CD14-positive monocyte (primary cell): ENCODE data around the gene FKBP1A. TPM values are rescaled to one million over a fixed set of nuclear protein-coding genes. Genes with fewer than 3 reads are reported as not detected.

ENCODE experiments used
- DNase-seq, 3 donors: peaks; one replicate each; pipeline ENCODE4 v3.0.0-alpha.2; 2011 to 2022
- H2AFZ ChIP-seq: 2 replicates; pipeline ENCODE4 v1.6.0; 2012; ENCODE audit warnings: mild to moderate bottlenecking, low read depth, low read length, inconsistent platforms; ENCODE audit not compliant: insufficient read depth, poor library complexity, severe bottlenecking
- H3K27ac ChIP-seq, 2 donors: 1 replicate in 1 of 2; 2 replicates in 1 of 2; pipeline ENCODE4 v1.5.1; 2012 to 2013; ENCODE audit warnings: low read length in 2 of 2, control low read depth in 1 of 2, inconsistent platforms in 1 of 2, low read depth in 1 of 2, mild to moderate bottlenecking in 1 of 2
- H3K27me3 ChIP-seq, 2 donors: one replicate each; pipeline versions ENCODE4 v1.6.0 to v1.6.1; 2011 to 2013; ENCODE audit warnings: low read length in 2 of 2; ENCODE audit not compliant: control insufficient read depth in 2 of 2, insufficient read depth in 2 of 2
- H3K36me3 ChIP-seq, 2 donors: replicated peaks in 1 of 2; 1 replicate in 1 of 2; 2 replicates in 1 of 2; pipeline versions ENCODE4 v1.5.1 to v1.6.1; 2012 to 2013; ENCODE audit warnings: low read length in 2 of 2, control low read depth in 1 of 2, inconsistent platforms in 1 of 2, mild to moderate bottlenecking in 1 of 2; ENCODE audit not compliant: insufficient read depth in 2 of 2, control insufficient read depth in 1 of 2
- H3K4me1 ChIP-seq, 2 donors: 1 replicate in 1 of 2; 2 replicates in 1 of 2; pipeline versions ENCODE4 v1.5.1 to v1.6.1; 2012 to 2013; ENCODE audit warnings: low read length in 2 of 2, control low read depth in 1 of 2, inconsistent platforms in 1 of 2, mild to moderate bottlenecking in 1 of 2, moderate library complexity in 1 of 2; ENCODE audit not compliant: insufficient read depth in 2 of 2, control insufficient read depth in 1 of 2
- H3K4me2 ChIP-seq: replicated peaks from 2 replicates; pipeline ENCODE3; 2012; ENCODE audit warnings: low read length, moderate library complexity, mild to moderate bottlenecking; ENCODE audit not compliant: poor library complexity, severe bottlenecking; ENCODE audit errors: extremely low read depth
- H3K4me3 ChIP-seq, 3 experiments: fragments of 200-600 bp in 1 of 3; sonication (generic) in 1 of 3; replicated peaks in 1 of 3; 1 replicate in 2 of 3; 2 replicates in 1 of 3; pipeline ENCODE4 v1.5.1; 2011 to 2013; ENCODE audit warnings: low read length in 3 of 3, mild to moderate bottlenecking in 3 of 3, control low read depth in 2 of 3, low read depth in 2 of 3, inconsistent platforms in 1 of 3, moderate library complexity in 1 of 3
- H3K79me2 ChIP-seq: 2 replicates; pipeline ENCODE4 v1.6.0; 2012; ENCODE audit warnings: mild to moderate bottlenecking, control low read depth, inconsistent platforms, low read length, moderate library complexity; ENCODE audit not compliant: insufficient read depth
- H3K9ac ChIP-seq: 2 replicates; pipeline ENCODE4 v1.6.0; 2017; ENCODE audit warnings: low read length, mild to moderate bottlenecking; ENCODE audit not compliant: insufficient read depth, poor library complexity, severe bottlenecking
- H3K9me3 ChIP-seq, 2 donors: replicated peaks in 1 of 2; 1 replicate in 1 of 2; 2 replicates in 1 of 2; pipeline versions ENCODE4 v1.5.1 to v1.6.1; 2012 to 2013; ENCODE audit warnings: low read length in 2 of 2, control low read depth in 1 of 2; ENCODE audit not compliant: control insufficient read depth in 1 of 2, insufficient read depth in 1 of 2
- H4K20me1 ChIP-seq: 2 replicates; pipeline ENCODE4 v1.6.0; 2012; ENCODE audit warnings: mild to moderate bottlenecking, low read length, control low read depth, moderate library complexity; ENCODE audit not compliant: insufficient read depth
- H3K27ac Mint-ChIP-seq, 7 donors: one replicate each; pipeline ENCODE4 v1.8.0; 2020; ENCODE audit warnings: mild to moderate bottlenecking in 7 of 7, mixed read lengths in 7 of 7, moderate library complexity in 6 of 7, inconsistent platforms in 2 of 7
- H3K27me3 Mint-ChIP-seq, 3 donors: one replicate each; pipeline ENCODE4 v1.8.0; 2021 to 2022; ENCODE audit warnings: low read depth in 3 of 3, mild to moderate bottlenecking in 3 of 3, mixed read lengths in 3 of 3, moderate library complexity in 3 of 3, inconsistent platforms in 1 of 3
- H3K36me3 Mint-ChIP-seq, 2 donors: one replicate each; pipeline ENCODE4 v1.8.0; 2020; ENCODE audit warnings: mixed read lengths in 2 of 2, inconsistent platforms in 1 of 2, mild to moderate bottlenecking in 1 of 2
- H3K4me1 Mint-ChIP-seq: one replicate; pipeline ENCODE4 v1.8.0; 2020; ENCODE audit warnings: mild to moderate bottlenecking, mixed read lengths
- H3K4me3 Mint-ChIP-seq, 2 donors: one replicate each; pipeline ENCODE4 v1.8.0; 2020; ENCODE audit warnings: mild to moderate bottlenecking in 2 of 2, mixed read lengths in 2 of 2, moderate library complexity in 1 of 2
- H3K9me3 Mint-ChIP-seq, 7 donors: one replicate each; pipeline ENCODE4 v1.8.0; 2020 to 2022; ENCODE audit warnings: mixed read lengths in 7 of 7, mild to moderate bottlenecking in 6 of 7, moderate library complexity in 6 of 7, inconsistent platforms in 2 of 7
- CTCF ChIP-seq: fragments of 200-600 bp; IDR thresholded peaks from one replicate; pipeline ENCODE4 v1.8.0; 2022; ENCODE audit warnings: antibody characterized with exemption, mild to moderate bottlenecking
- WGBS: methylation state at CpG from one replicate; pipeline ENCODE4 v1.1.5; 2013; ENCODE audit warnings: missing lambda C conversion rate; ENCODE audit not compliant: insufficient coverage; 5-methylcytosine and 5-hydroxymethylcytosine counted together
- intact Hi-C, 2 donors: fragments of 100-400 bp; cut with micrococcal nuclease; formaldehyde crosslinking; loops; one replicate each; pipeline versions ENCODE4 v1.15.0 to v1.15.1; 2023
- polyA plus RNA-seq, 3 donors: library from polyadenylated mRNA; depleted of rRNA in 1 of 3; unstranded in 2 of 3; stranded (reverse) in 1 of 3; fragments of 300-500 nt in 2 of 3; fragments of >200 nt in 1 of 3; fragmentation: Illumina TruSeq in 2 of 3; gene quantifications; 1 replicate in 2 of 3; 2 replicates in 1 of 3; pipeline ENCODE4 v1.2.3, GENCODE V29; 2012 to 2021

Gene FKBP1A
- polyA plus RNA-seq, 3 donors = 155 to 268 (median 194) TPM

DNA sequence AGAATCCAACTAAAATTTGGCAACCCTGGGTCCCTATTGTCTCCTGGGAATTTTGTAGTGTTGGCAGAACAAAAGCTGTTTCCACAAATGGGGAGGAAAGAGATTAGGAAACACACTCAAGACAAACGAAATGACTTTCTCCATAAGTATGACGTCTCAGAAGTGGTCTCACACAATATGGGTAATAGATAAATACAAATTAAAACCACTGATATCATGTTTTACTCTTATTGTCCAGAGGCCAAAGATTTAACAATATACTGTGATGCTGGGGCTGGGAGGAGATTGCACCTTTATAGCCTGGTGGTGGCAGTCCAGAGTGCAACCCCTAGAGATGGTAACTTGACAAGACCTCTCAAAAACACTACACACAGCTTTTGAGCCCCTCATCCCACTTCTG lies 18.6 kb downstream of the FKBP1A start:
- intact Hi-C loops = no loop called here
- TF ChIP-seq CTCF = no peak
- H3K4me1 Mint-ChIP-seq = peaks cover 67% of the 10 kb centered on the region
- H3K27ac ChIP-seq = peak overlapping the region in 1 of 2 donors; percentile 53
- H3K4me1 ChIP-seq = peaks cover 48 to 50% of the 10 kb centered on the region in 2 donors
- H3K4me3 ChIP-seq = no peak overlapping the region
- DNase-seq = no peak
- H3K9me3 Mint-ChIP-seq = no peaks in the 10 kb centered on the region
- H3K27me3 ChIP-seq = no peaks in the 10 kb centered on the region
- no CpG with 5 or more reads among the region's 2 CpGs for WGBS
- no peak overlapping the region for H3K9ac ChIP-seq
- peaks cover 43 to 72% of the 10 kb centered on the region in 2 donors for H3K36me3 Mint-ChIP-seq
- peaks cover 98% of the 10 kb centered on the region for H4K20me1 ChIP-seq
- peak overlapping the region in 1 of 7 donors; percentile 30 for H3K27ac Mint-ChIP-seq
- H3K36me3 ChIP-seq = peaks cover 45 to 56% of the 10 kb centered on the region in 2 donors
- H2AFZ ChIP-seq = no peak overlapping the region
- peaks cover 86% of the 10 kb centered on the region for H3K79me2 ChIP-seq
- no peak overlapping the region for H3K4me2 ChIP-seq
- peaks cover 0 to 3% (median 2%) of the 10 kb centered on the region in 3 donors for H3K27me3 Mint-ChIP-seq
- no peak overlapping the region for H3K4me3 Mint-ChIP-seq
- H3K9me3 ChIP-seq = no peaks in the 10 kb centered on the region

DNA sequence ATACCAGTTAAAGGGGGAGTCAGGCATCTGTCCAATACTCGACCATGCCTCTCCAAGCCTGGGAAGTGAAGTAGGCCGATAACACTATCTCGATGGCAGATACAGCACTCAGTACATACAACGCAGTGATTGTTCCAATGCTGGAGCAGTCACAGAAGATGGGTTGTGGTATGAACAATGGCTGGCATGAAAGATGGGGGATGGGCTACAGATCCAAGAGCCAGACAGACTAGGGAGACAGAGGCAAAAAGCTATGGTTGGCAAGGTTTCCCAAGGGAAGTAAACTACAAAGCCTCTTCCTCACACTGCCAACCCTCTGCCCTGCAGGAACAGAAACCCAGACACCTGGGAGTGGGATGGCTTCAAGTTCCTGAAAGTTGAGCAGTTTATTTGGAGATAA lies 19.2 kb downstream of the FKBP1A start:
- no peaks in the 10 kb centered on the region for H3K9me3 Mint-ChIP-seq

More for the DNA sequence above, 19.2 kb downstream of the FKBP1A start:
- Histone ChIP-seq H3K4me3 (no peak overlapping the region), H3K27ac (peak overlapping the region in 1 of 2 donors; percentile 53), H3K4me2 (no peak overlapping the region), H3K9me3 (no peaks in the 10 kb centered on the region), H3K36me3 (peaks cover 48 to 61% of the 10 kb centered on the region in 2 donors), H4K20me1 (peaks cover 98% of the 10 kb centered on the region), H3K27me3 (no peaks in the 10 kb centered on the region), H3K9ac (no peak overlapping the region), H3K4me1 (peaks cover 42 to 44% of the 10 kb centered on the region in 2 donors), H3K79me2 (peaks cover 84% of the 10 kb centered on the region), H2AFZ (no peak overlapping the region)
- Mint-ChIP-seq H3K27me3 (peaks cover 0 to 3% (median 2%) of the 10 kb centered on the region in 3 donors), H3K4me1 (peaks cover 61% of the 10 kb centered on the region), H3K36me3 (peaks cover 48 to 78% of the 10 kb centered on the region in 2 donors), H3K27ac (peak overlapping the region in 5 of 7 donors; percentile 25 to 53 (median 32)), H3K4me3 (no peak overlapping the region)
- intact Hi-C loops = no loop called here
- no peak for DNase-seq
- TF ChIP-seq CTCF = no peak
- WGBS = 96% methylated on average over 4 of the region's 4 CpGs
